HCT116 (cell line): Measurements from ENCODE around the gene KRT85.

Source experiments
- POLR2A ChIP-seq: IDR thresholded peaks from 2 replicates; pipeline ENCODE4 v1.7.0; 2011; ENCODE audit warnings: borderline replicate concordance; ENCODE audit not compliant: insufficient read depth, insufficient read length; ENCODE audit errors: extremely low read depth
- SP1 ChIP-seq: IDR thresholded peaks from 2 replicates; pipeline ENCODE4 v1.6.1; 2012; ENCODE audit warnings: low read depth

DNA sequence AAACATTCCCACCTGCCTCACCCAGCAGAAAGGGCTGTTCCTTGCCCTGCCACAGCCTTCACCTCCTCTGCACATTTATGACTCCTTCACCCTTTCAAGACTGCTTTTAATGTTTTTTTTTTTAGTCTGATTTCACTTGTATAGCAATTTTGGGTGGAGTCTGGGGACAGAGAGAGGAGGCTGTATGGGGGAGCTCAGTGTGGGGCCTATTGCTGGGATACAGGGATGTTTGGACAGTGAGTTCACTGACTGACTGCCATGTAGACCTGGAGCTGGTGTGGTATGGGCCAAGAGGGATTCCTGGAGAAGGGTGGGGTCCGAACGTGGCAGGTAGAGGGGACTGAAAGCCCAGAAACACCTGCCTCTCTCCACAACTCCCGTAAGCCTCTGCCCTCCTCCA lies 1.9 kb upstream of the KRT85 start:
- TF ChIP-seq SP1 (no peak), POLR2A (no peak)
